Stomach (tissue), 9 donors: ENCODE data around the gene ACSF3. TPM values are rescaled to one million over a fixed set of nuclear protein-coding genes. Genes with fewer than 3 reads are reported as not detected.

Source experiments
- DNase-seq, 2 donors: peaks; one replicate each; pipeline versions ENCODE4 v3.0.0 to v3.0.0-alpha.2; 2013 to 2019
- H3K27ac ChIP-seq, 5 donors: fragments of 200-600 bp in 4 of 5; sonication (generic) in 4 of 5; one replicate each; pipeline ENCODE4 v1.5.1; 2013 to 2019; ENCODE audit warnings: mild to moderate bottlenecking in 1 of 5, moderate library complexity in 1 of 5
- H3K27me3 ChIP-seq, 3 donors: fragments of 200-600 bp; sonication (generic); one replicate each; pipeline ENCODE4 v1.5.1; 2017 to 2019; ENCODE audit warnings: mixed run types in 1 of 3
- H3K36me3 ChIP-seq, 4 donors: fragments of 200-600 bp; sonication (generic); 1 replicate in 3 of 4; 2 replicates in 1 of 4; pipeline ENCODE4 v1.5.1; 2016 to 2019
- H3K4me1 ChIP-seq, 4 donors: fragments of 200-600 bp; sonication (generic); one replicate each; pipeline ENCODE4 v1.5.1; 2016 to 2019
- H3K4me3 ChIP-seq, 4 donors: fragments of 200-600 bp; sonication (generic) in 3 of 4; one replicate each; pipeline ENCODE4 v1.5.1; 2016 to 2019; ENCODE audit warnings: mild to moderate bottlenecking in 1 of 4
- H3K9me3 ChIP-seq, 4 donors: fragments of 200-600 bp; sonication (generic); one replicate each; pipeline ENCODE4 v1.5.1; 2016 to 2019
- CTCF ChIP-seq, 7 experiments: fragments of 450-650 bp in 4 of 7; fragments of 200-600 bp in 3 of 7; sonication (generic) in 3 of 7; IDR thresholded peaks; one replicate each; pipeline ENCODE4 v1.5.1; 2016 to 2019; ENCODE audit warnings: antibody characterized with exemption in 7 of 7, control low read depth in 2 of 7, mild to moderate bottlenecking in 1 of 7
- EP300 ChIP-seq: sonication (generic); formaldehyde crosslinking; IDR thresholded peaks from one replicate; pipeline ENCODE4 v1.6.1; 2017; ENCODE audit warnings: antibody characterized with exemption
- POLR2A ChIP-seq, 4 donors: fragments of 450-650 bp; IDR thresholded peaks; one replicate each; pipeline ENCODE4 v1.6.1; 2016; ENCODE audit warnings: antibody characterized with exemption in 4 of 4, control low read depth in 2 of 4, mild to moderate bottlenecking in 1 of 4, moderate library complexity in 1 of 4
- POLR2AphosphoS5 ChIP-seq, 3 donors: sonication (generic); formaldehyde crosslinking; IDR thresholded peaks; one replicate each; pipeline ENCODE4 v1.6.1; 2016; ENCODE audit warnings: antibody characterized with exemption in 3 of 3
- WGBS, 5 donors: extraction: QIAGEN DNeasy Blood & Tissue Kit in 3 of 5; methylation state at CpG; one replicate each; pipeline versions ENCODE4 v1.1.5 to v1.1.7; 2013 to 2018; 5-methylcytosine and 5-hydroxymethylcytosine counted together
- intact Hi-C: fragments of 100-400 bp; cut with DNase I; formaldehyde crosslinking; loops from one replicate; pipeline ENCODE4 v1.15.1; 2023; ENCODE audit warnings: low total_unique reads
- polyA plus RNA-seq, 3 donors: library from polyadenylated mRNA; stranded (reverse); fragments of 200-250 nt; gene quantifications; one replicate each; pipeline ENCODE4 v1.2.3, GENCODE V29; 2013
- total RNA-seq, 5 donors: library from RNA; depleted of rRNA; stranded (reverse); fragments of >200 nt; gene quantifications; one replicate each; pipeline versions ENCODE4 v1.1.0 to v1.2.3, GENCODE V29; 2014 to 2016
- donor health status: healthy with polysubstance abuse.
- donor health status: Bipolar disorder and iron deficiency.
- donor health status: healthy.

The ACSF3 gene
- total and polyA plus RNA-seq, 8 donors = 16.9 to 265 (median 30.7) TPM

- DNase-seq = no peak
- 39 to 61% (median 51%) methylated on average over 9 to 22 of the region's 22 CpGs for WGBS, 5 donors
- intact Hi-C loops = no loop called here
Observed at GRCh38 chr16:89051521-89052166, 42.0 kb upstream of the ACSF3 start.

GRCh38 chr16:89052191-89052889 is 41.3 kb upstream of the ACSF3 start:
- 34 to 68% (median 59%) methylated on average over 38 to 46 of the region's 46 CpGs for WGBS, 5 donors

More at GRCh38 chr16:89051521-89052166, 42.0 kb upstream of the ACSF3 start:
- Histone ChIP-seq H3K9me3 (no peaks in the 10 kb centered on the region), H3K4me1 (peaks cover 0 to 26% (median 23%) of the 10 kb centered on the region in 4 donors), H3K36me3 (no peaks in the 10 kb centered on the region), H3K27me3 (peaks cover 4 to 92% (median 4%) of the 10 kb centered on the region in 3 donors), H3K4me3 (peak overlapping the region; percentile 35 to 52 (median 43)), H3K27ac (peak overlapping the region in 4 of 5 donors; percentile 66 to 74 (median 74))
- no peak for TF ChIP-seq EP300
- no peak for TF ChIP-seq CTCF (IDR thresholded peaks at IDR 0.05)
- no peak for TF ChIP-seq POLR2AphosphoS5 (IDR thresholded peaks at IDR 0.05)
- TF ChIP-seq POLR2A (IDR thresholded peaks at IDR 0.05) = no peak

GRCh38 chr16:89052890-89053724 is 40.5 kb upstream of the ACSF3 start:
- peaks cover 0 to 26% (median 22%) of the 10 kb centered on the region in 4 donors for H3K4me1 ChIP-seq
- 24 to 53% (median 38%) methylated on average over 28 to 48 of the region's 48 CpGs for WGBS, 5 donors
- no peaks in the 10 kb centered on the region for H3K36me3 ChIP-seq
- peaks cover 4 to 92% (median 4%) of the 10 kb centered on the region in 3 donors for H3K27me3 ChIP-seq
- DNase-seq = peak in 1 of 2 donors; percentile 88
- no peak for TF ChIP-seq EP300
- no peak for TF ChIP-seq CTCF (IDR thresholded peaks at IDR 0.05)
- peak; percentile 57 to 90 (median 68) for TF ChIP-seq POLR2AphosphoS5 (IDR thresholded peaks at IDR 0.05)
- peak in 1 of 4 donors; percentile 61 for TF ChIP-seq POLR2A (IDR thresholded peaks at IDR 0.05)
- intact Hi-C loops = no loop called here
- no peaks in the 10 kb centered on the region for H3K9me3 ChIP-seq
- H3K27ac ChIP-seq = peak overlapping the region; percentile 66 to 81 (median 74)
- peak overlapping the region; percentile 35 to 52 (median 43) for H3K4me3 ChIP-seq

More at GRCh38 chr16:89052191-89052889, 41.3 kb upstream of the ACSF3 start:
- intact Hi-C loops = no loop called here
- TF ChIP-seq POLR2AphosphoS5 (IDR thresholded peaks at IDR 0.05) (peak in 2 of 3 donors; percentile 29 to 54), POLR2A (IDR thresholded peaks at IDR 0.05) (peak in 1 of 4 donors; percentile 46), CTCF (IDR thresholded peaks at IDR 0.05) (no peak)
- H3K4me3 ChIP-seq = peak overlapping the region; percentile 35 to 52 (median 43)
- H3K9me3 ChIP-seq = no peaks in the 10 kb centered on the region
- peaks cover 4 to 92% (median 4%) of the 10 kb centered on the region in 3 donors for H3K27me3 ChIP-seq
- DNase-seq = peak in 1 of 2 donors; percentile 80
- H3K4me1 ChIP-seq = peaks cover 0 to 26% (median 23%) of the 10 kb centered on the region in 4 donors
- H3K36me3 ChIP-seq = no peaks in the 10 kb centered on the region
- H3K27ac ChIP-seq = peak overlapping the region; percentile 66 to 81 (median 74)

- DNase-seq = no peak
- intact Hi-C loops = no loop called here
- Histone ChIP-seq H3K9me3 (no peaks in the 10 kb centered on the region), H3K36me3 (no peaks in the 10 kb centered on the region), H3K4me3 (peak overlapping the region in 1 of 4 donors; percentile 52), H3K27ac (no peak overlapping the region), H3K27me3 (peaks cover 0 to 92% (median 4%) of the 10 kb centered on the region in 3 donors), H3K4me1 (peaks cover 0 to 26% (median 21%) of the 10 kb centered on the region in 4 donors)
- 79 to 100% (median 85%) methylated on average over 1 to 16 of the region's 16 CpGs for WGBS, 5 donors
- TF ChIP-seq EP300 (no peak), POLR2AphosphoS5 (IDR thresholded peaks at IDR 0.05) (no peak), POLR2A (IDR thresholded peaks at IDR 0.05) (no peak), CTCF (IDR thresholded peaks at IDR 0.05) (no peak)
Observed at GRCh38 chr16:89053725-89054029, 40.0 kb upstream of the ACSF3 start.
